Thoracic aorta (tissue), 2 donors: ENCODE measurements around the gene NEURL1. TPM values are rescaled to one million over a fixed set of nuclear protein-coding genes. Genes with fewer than 3 reads are reported as not detected.

Source experiments
- ATAC-seq: fragments of 150-250 bp; one replicate; pipeline ENCODE4 v1.8.0; 2017; ENCODE audit warnings: low read depth; ENCODE audit not compliant: insufficient number of reproducible peaks, low FRiP score
- DNase-seq: peaks from one replicate; pipeline ENCODE4 v3.0.0-alpha.2; 2020; ENCODE audit warnings: low spot score
- H3K27ac ChIP-seq, 2 donors: fragments of 200-600 bp; sonication (generic); 1 replicate in 1 of 2; 2 replicates in 1 of 2; pipeline ENCODE4 v1.5.1; 2016; ENCODE audit warnings: mild to moderate bottlenecking in 2 of 2, moderate library complexity in 2 of 2
- H3K27me3 ChIP-seq: fragments of 200-600 bp; sonication (generic); replicated peaks from 2 replicates; pipeline ENCODE4 v1.6.0; 2016; ENCODE audit warnings: mild to moderate bottlenecking; ENCODE audit not compliant: insufficient read depth
- H3K36me3 ChIP-seq: fragments of 200-600 bp; sonication (generic); one replicate; pipeline ENCODE4 v1.5.1; 2016
- H3K4me1 ChIP-seq, 2 donors: fragments of 200-600 bp; sonication (generic); 1 replicate in 1 of 2; 2 replicates in 1 of 2; pipeline versions ENCODE4 v1.5.1 to v1.6.0; 2016; ENCODE audit warnings: low read depth in 2 of 2, mild to moderate bottlenecking in 1 of 2; ENCODE audit not compliant: control insufficient read depth in 1 of 2
- H3K4me3 ChIP-seq: fragments of 200-600 bp; sonication (generic); 2 replicates; pipeline ENCODE4 v1.5.1; 2016; ENCODE audit warnings: mild to moderate bottlenecking
- H3K9me3 ChIP-seq: fragments of 200-600 bp; sonication (generic); 2 replicates; pipeline ENCODE4 v1.5.1; 2016
- total RNA-seq, 2 donors: library from RNA; depleted of rRNA; stranded (reverse); fragments of >200 nt; gene quantifications; one replicate each; pipeline versions ENCODE4 v1.1.0 to v1.2.3, GENCODE V29; 2016
- TF ChIP-seq, protein P1 (sequence below): fragments of 200-600 bp; sonication (generic); IDR thresholded peaks from one replicate; pipeline ENCODE4 v1.5.1; 2019; ENCODE audit warnings: antibody characterized with exemption

The NEURL1 gene
- total RNA-seq, 2 donors from 2014 or later, result 0.28 TPM; not detected in 1

DNA sequence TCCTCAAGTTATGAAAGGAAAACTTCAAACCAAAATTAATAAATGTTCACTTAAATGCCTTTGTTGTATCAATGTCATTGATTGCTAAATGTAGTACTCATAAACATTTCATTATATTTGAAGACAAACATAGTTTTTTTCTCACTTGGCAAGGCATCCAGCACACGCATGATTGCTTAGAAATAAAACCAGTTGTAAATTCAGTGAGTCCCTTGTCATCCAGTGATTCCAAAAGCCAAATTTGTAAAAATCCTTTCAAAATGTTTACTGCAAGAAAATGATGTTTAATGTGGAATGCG is 6.1 kb upstream of the NEURL1 start:
- ATAC-seq, result no peak
- Histone ChIP-seq H3K27me3 (no peaks in the 10 kb centered on the region), H3K4me1 (no peaks in the 10 kb centered on the region), H3K36me3 (no peaks in the 10 kb centered on the region), H3K9me3 (no peaks in the 10 kb centered on the region), H3K4me3 (no peak overlapping the region), H3K27ac (no peak overlapping the region)
- no peak for DNase-seq
- TF ChIP-seq, protein P1, sequence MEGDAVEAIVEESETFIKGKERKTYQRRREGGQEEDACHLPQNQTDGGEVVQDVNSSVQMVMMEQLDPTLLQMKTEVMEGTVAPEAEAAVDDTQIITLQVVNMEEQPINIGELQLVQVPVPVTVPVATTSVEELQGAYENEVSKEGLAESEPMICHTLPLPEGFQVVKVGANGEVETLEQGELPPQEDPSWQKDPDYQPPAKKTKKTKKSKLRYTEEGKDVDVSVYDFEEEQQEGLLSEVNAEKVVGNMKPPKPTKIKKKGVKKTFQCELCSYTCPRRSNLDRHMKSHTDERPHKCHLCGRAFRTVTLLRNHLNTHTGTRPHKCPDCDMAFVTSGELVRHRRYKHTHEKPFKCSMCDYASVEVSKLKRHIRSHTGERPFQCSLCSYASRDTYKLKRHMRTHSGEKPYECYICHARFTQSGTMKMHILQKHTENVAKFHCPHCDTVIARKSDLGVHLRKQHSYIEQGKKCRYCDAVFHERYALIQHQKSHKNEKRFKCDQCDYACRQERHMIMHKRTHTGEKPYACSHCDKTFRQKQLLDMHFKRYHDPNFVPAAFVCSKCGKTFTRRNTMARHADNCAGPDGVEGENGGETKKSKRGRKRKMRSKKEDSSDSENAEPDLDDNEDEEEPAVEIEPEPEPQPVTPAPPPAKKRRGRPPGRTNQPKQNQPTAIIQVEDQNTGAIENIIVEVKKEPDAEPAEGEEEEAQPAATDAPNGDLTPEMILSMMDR, result no peak

DNA sequence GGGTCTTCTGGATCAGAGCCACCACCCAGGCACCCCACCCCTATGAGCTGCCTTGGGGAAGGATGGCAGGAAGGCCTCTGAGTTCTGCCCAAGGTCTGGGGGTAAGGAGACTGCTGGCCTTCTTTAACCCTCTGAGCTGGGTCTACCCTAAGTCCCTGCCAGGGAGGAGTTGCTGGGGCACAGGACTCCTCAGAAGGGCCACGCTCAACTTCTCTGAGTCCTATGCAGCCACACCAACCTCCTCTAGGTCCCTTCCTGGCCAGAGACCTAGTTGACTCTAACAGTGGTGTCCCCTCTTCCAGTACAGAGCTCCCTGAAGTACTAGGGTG is 2.6 kb upstream of the NEURL1 start:
- ATAC-seq (no peak), DNase-seq (no peak)
- TF ChIP-seq, protein P1, result no peak
- Histone ChIP-seq H3K4me1 (peaks cover 5 to 18% of the 10 kb centered on the region in 2 donors), H3K9me3 (no peaks in the 10 kb centered on the region), H3K27me3 (no peaks in the 10 kb centered on the region), H3K4me3 (no peak overlapping the region), H3K36me3 (no peaks in the 10 kb centered on the region), H3K27ac (no peak overlapping the region)

DNA sequence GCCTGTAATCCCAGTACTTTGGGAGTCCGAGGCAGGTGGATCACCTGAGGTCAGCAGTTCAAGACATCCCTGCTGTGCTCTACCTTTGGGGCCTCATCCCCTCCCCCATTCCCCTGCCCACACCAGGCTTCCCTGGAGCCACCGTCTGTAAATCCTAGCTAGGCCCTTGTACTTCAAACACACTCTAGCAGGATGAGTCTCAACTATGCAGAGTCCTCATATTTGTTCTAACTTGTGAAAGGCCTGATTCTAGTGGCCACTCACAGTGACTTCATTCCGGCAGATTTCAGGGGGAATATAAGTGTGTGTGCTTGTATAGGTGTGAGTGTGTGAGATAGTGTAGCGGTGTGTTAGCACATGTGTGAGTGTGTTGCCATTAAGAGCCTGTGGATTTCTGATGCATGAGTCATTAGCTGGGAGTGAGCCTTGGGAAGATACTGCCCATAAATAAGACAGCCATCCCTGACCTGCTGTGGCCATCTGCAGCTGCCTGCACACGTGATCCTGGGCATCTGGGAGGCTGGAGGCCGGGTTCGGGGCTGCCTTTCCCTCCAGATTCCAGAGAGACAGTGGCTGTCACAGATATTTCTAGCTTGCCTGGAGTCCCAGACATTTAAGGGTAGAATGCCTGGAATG is 1.7 kb upstream of the NEURL1 start:
- ATAC-seq (no peak), DNase-seq (no peak)
- H3K4me1 ChIP-seq, result peaks cover 5 to 18% of the 10 kb centered on the region in 2 donors
- no peaks in the 10 kb centered on the region for H3K9me3 ChIP-seq
- H3K4me3 ChIP-seq, result no peak overlapping the region
- TF ChIP-seq, protein P1, result no peak
- no peaks in the 10 kb centered on the region for H3K27me3 ChIP-seq
- H3K27ac ChIP-seq, result no peak overlapping the region
- H3K36me3 ChIP-seq, result no peaks in the 10 kb centered on the region

DNA sequence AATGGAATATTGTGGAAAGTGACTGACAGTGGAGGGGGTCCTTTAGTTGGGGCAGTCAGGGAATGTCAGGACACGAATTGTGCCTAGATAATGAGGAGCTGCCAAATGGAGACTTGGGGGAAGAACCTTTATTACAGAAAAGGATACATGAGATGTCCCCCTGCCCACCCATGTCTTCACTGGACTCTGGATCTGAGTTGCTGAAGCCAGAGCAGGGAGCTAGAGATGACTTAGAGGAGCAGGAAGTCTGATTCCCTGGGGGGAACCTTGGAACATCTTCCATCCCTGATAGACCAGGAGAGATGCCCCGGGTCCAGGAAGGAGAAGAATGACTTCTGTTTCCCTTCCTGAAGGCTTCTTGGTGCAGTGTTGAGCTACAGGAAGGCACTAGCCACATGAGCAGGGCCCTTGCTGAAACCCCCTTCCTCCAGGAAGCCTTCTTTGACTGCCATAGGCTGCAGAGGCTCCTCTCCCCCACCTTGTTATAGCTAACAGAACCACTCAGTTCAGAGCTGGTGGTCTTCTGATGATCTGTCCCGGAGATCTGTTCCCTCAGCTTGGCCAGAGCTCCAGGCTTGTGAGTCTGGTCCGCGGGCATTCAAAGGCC is 747 bp upstream of the NEURL1 start:
- Histone ChIP-seq H3K36me3 (no peaks in the 10 kb centered on the region), H3K4me3 (no peak overlapping the region), H3K27ac (no peak overlapping the region), H3K4me1 (peaks cover 5 to 18% of the 10 kb centered on the region in 2 donors), H3K27me3 (no peaks in the 10 kb centered on the region), H3K9me3 (no peaks in the 10 kb centered on the region)
- ATAC-seq (no peak), DNase-seq (no peak)
- TF ChIP-seq, protein P1, result no peak

DNA sequence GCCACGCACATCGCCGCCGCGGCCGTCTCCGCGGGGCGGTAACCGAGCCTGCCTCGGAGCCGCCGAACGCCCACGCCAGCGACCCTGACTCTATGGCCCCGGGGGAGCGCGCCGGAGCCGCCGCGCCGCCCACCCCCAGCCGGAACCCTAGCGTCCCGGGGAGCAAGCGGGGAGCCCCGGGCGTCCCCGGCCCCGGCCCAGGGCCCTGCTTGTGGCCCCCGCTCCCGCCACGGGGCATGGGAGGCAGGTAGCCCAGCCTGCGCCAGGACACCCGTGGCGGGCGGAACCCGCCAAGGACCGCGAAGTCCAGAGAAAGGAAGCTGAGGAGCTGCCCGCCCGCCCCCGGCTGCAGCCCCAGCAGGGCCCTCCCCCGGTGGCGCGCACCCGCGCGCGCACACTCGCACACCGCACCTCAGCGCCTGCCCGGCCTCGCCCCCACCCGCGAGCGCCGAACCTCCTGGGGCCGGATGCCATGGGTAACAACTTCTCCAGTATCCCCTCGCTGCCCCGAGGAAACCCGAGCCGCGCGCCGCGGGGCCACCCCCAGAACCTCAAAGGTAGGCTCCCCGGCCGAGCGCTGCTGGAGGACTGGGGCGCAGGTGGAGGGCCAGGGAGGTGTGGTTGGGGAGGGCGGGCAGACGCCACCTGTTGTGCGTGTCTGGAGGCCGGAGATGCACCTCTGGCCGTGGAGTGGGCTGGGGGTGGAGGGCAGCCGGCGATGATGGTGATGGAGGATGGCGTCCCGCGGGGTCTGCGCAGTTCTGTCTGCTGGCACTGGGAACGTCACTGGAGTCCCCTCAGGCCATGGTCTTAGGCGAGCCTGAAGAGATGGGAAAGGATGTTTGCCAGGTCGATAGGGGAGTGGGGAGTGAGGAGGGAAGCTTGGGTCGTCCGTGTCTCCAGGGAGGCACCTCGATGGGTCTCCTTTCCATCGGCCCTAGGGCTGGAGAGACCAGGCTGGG is 692 bp downstream of the NEURL1 start:
- H3K36me3 ChIP-seq, result no peaks in the 10 kb centered on the region
- H3K9me3 ChIP-seq, result no peaks in the 10 kb centered on the region
- H3K4me3 ChIP-seq, result peak overlapping the region; percentile 80
- peaks cover 5 to 18% of the 10 kb centered on the region in 2 donors for H3K4me1 ChIP-seq
- DNase-seq (no peak), ATAC-seq (no peak)
- TF ChIP-seq, protein P1, result no peak
- H3K27ac ChIP-seq, result no peak overlapping the region
- H3K27me3 ChIP-seq, result no peaks in the 10 kb centered on the region
